Epidermal melanocyte (primary cell): ENCODE results near the gene SMOC2.

Source experiments
- DNase-seq: peaks from one replicate; pipeline ENCODE4 v3.0.0; 2011; ENCODE audit warnings: low spot score; ENCODE audit not compliant: insufficient read length

The SMOC2 gene

GRCh38 chr6:168516944-168517741 is 76.2 kb downstream of the SMOC2 start:
- DNase-seq = no peak

DNA sequence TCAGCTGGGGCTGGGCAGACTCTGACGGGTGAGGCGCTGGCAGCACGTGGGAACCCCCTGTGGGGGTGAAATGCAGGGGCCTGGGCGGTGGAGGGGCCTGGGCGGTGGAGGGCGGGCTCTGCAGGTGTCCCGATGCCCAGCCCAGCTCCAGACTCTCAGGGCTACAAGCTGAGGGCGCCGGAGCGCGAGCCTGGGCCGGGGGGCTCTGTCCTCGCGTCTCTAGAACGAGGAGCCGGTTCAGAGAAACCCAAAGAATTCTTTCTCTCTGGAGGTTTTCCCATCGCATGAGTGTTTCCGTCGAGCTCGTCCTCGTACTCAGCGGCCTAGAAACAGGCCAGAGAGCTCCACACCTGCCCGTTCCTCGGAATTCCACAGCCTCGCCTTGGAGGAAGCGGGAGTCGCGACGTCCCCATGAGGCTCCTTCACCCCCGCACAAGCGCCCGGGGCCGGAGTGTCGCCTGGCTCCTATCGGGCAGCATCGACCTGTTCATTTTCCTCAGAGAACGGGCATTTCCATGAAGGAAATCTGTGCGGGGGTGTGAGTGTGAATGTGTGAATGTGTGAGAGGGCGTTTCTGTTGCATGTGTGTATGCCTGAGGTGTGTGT is 76.9 kb downstream of the SMOC2 start:
- DNase-seq = no peak

DNA sequence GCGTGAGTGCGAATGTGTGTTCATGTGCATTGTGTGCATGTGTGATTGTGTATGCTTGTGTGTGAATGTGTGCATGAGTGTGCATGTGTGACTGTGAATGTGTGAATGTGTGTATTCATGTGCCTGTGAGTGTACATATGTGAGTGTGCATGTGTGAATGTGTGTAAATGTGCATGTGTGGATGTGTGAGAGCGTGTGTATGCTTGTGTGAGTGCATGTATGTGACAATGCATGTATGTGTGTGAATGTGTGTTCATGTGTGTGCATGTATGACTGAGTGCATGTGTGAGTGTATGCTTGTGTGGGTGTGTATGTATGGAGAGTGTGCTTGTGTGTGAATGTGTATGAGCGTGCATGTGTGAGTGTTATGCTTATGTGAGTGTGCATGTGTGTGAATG is 77.4 kb downstream of the SMOC2 start:
- no peak for DNase-seq

GRCh38 chr6:168518867-168519266 is 77.9 kb downstream of the SMOC2 start:
- no peak for DNase-seq

GRCh38 chr6:168520233-168520632 is 79.2 kb downstream of the SMOC2 start:
- DNase-seq = no peak

DNA sequence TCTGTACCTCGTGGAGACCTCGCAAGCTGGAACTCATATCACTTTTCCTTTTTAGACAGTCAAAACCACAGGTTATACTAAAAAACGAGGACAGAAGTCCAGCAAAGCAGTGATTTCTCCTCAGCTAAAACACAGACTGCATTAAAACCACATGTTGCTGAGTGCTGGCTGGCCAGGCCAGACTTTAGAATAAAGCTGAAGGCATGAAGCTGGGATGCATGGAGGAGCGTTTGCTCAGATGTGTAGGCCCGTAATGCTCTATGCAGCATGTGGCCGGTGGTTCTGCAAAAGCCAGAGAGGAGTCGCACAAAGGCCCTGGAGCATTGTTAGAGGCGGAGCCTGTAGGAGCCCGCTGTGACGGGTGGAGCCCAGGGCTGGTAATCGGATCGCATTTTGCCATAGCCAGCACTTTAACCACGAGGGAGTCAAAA is 83.6 kb downstream of the SMOC2 start:
- DNase-seq = no peak

GRCh38 chr6:168525114-168525513 is 84.1 kb downstream of the SMOC2 start:
- DNase-seq = no peak

- no peak for DNase-seq
Observed at GRCh38 chr6:168525926-168526630, 85.1 kb downstream of the SMOC2 start.

GRCh38 chr6:168526841-168527281 is 85.9 kb downstream of the SMOC2 start:
- no peak for DNase-seq

- no peak for DNase-seq
Observed at GRCh38 chr6:168527451-168528210, 86.6 kb downstream of the SMOC2 start.

DNA sequence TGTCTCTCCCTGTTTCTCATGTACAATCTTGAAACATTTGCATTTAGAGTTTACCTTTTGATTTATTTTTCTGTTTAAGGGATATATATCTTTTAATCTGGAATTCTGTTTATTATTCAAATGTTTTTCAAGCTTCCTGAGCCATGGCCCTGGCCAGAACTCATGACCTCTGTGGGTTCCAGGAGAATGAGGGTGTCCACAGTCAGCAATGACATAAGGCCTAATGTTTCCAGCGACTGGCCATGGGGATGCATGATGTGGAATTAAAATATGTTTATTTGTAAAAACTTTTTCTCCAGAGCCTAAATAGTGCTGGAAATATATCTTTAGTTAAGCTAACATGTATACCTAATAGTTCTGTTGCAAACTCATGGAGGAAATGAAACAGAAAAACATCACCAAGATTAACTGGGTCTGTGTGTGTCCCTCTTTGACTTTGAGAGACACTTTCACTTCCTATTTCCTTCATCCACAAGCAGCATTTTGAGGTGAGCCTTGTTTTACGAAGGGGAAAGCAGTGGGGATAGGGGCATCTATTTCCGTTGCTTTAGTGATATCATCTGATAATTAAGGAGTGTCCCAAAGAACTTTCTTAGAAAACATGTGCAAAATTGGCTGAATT is 87.6 kb downstream of the SMOC2 start:
- DNase-seq = no peak

- DNase-seq = no peak
Observed at GRCh38 chr6:168529214-168529613, 88.2 kb downstream of the SMOC2 start.

GRCh38 chr6:168530653-168531071 is 89.7 kb downstream of the SMOC2 start:
- DNase-seq = no peak

DNA sequence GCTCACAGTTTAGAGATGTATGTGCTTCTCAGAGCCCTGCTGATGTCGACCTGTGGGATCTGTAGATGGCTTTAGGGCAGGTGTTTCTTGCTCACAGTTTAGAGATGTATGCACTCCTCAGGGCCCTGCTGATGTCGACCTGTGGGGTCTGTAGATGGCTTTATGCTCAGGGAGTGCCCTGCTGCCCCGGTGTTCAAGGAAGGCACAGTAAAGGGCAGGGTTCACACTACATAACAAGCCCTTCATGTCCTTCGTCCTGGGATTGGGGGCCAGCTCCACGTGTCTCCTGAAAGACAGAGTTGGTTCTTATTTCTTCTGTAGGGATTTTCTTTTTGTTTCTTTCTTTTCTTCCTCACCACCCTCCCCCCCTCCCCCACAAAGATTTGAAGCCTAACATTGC is 91.1 kb downstream of the SMOC2 start:
- DNase-seq = no peak

DNA sequence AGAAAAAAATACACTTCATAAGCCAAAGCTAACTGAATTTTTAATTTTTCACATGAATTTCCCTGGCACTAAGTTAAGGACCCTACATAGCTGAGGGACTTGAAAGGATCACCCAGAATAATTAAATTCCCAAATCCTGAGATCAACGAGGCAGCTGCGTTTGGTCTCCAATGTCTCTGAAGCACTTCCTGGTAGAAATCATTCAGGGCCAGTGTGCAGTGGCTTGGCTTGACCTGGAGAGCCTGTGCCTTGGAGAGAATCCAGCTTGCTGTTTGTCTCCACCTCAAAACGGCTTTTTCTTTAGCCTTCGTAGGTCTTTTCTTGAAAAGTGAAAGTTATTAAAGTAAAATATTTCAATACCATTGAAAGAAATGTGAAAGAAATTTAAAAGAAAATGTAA is 92.4 kb downstream of the SMOC2 start:
- no peak for DNase-seq

DNA sequence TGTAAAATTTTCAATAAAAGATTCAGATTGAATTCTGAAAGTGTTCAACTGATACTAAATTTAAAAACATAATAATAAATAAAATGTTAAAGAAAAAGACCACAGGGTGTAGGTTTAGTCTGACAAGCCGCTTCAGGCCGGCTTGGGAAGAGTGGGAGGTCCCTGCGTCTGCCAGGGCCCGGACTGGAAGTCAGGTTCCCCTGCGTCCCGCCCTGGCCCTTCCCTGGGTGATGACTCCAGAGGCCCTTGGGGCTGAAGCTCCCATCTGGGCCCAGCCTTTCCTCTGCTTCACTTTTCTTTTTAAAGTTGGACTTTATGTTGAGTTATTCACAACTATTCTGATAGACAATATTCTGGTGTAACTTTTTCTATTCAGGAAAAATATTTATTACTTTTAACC is 93.3 kb downstream of the SMOC2 start:
- no peak for DNase-seq

- DNase-seq = no peak
Observed at GRCh38 chr6:168535711-168536110, 94.7 kb downstream of the SMOC2 start.

DNA sequence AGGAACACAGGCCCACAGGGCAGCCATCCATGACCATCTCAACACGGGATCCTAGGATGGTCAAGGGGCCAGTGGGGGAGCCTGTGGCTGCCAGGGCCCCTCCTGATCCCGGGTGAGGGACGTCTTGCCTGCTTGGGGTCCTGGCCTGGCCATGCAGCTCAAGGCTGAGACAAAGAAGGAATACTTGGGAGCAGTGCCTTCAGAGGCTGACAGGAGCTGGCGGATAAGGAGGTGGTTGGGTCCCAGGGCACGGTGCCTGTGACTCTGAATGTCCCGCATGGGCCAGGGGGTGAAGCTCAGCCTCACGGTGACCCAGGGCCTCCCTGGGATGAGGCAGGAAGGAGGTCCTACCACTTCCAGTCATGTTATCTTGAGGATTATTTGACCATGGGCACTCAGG is 95.2 kb downstream of the SMOC2 start:
- no peak for DNase-seq

GRCh38 chr6:168536665-168537539 is 95.9 kb downstream of the SMOC2 start:
- DNase-seq = no peak

DNA sequence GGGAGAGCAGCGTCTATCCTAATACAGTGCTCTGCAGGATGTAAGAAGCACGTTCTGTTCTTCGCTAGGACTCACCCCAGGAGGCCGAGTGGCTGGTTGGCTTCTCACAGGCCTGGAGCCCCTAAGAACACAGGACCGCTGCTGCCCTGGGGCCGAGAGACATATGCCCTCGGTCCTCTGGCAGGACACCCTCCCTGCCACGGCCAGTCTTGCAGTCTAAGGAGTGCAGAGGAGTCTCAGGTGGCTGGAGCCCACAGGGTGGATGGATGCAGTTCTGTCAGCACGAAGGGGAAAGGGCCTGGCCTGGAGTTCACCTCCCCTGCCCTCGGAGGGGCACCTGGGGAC is 96.5 kb downstream of the SMOC2 start:
- no peak for DNase-seq
